Measurements from ENCODE around the gene C17orf78. TPM values are rescaled to one million over a fixed set of nuclear protein-coding genes. Genes with fewer than 3 reads are reported as not detected.

The C17orf78 gene
- total and polyA plus RNA-seq, 2 of the 13 experiments (the other 11 are each of a cell fraction or from before 2014, with no cell fraction given) = not detected

GRCh38 chr17:37406635-37407461, 31.1 kb downstream of the C17orf78 start, which contains the start of the genes ACACA and TADA2A (continued):
- TF ChIP-seq ZBTB10 (CRISPR knock-in tag; IDR thresholded peaks at IDR 0.05; ENCODE audit: borderline replicate concordance) = no peak
- TF ChIP-seq ZNF75D (CRISPR knock-in tag; IDR thresholded peaks at IDR 0.05; ENCODE audit: borderline replicate concordance) = no peak
- TF ChIP-seq EZH2 (conservative IDR thresholded peaks at IDR 0.05; ENCODE audit: low read depth, low read length) = no peak
- TF ChIP-seq ZXDC (CRISPR knock-in tag; IDR thresholded peaks at IDR 0.05) = 0 out of 2 replicates have a peak, but pooled peaks have one; percentile 23
- no peak for TF ChIP-seq NONO (IDR thresholded peaks at IDR 0.05)
- peak; percentile 69 for TF ChIP-seq NONO (CRISPR knock-in tag; conservative IDR thresholded peaks at IDR 0.05)
- TF ChIP-seq ZNF710 (CRISPR knock-in tag; IDR thresholded peaks at IDR 0.05; ENCODE audit: borderline replicate concordance) = peak; percentile 58; the same call in 1 of the 2 replicates
- 0 out of 2 replicates have a peak, but pooled peaks have one; percentile 17 for TF ChIP-seq NFYC (CRISPR knock-in tag; IDR thresholded peaks at IDR 0.05)
- no peak for TF ChIP-seq NFRKB (IDR thresholded peaks at IDR 0.05)
- TF ChIP-seq MED13 (CRISPR knock-in tag; IDR thresholded peaks at IDR 0.05) = no peak
- TF ChIP-seq ZNF30 (CRISPR knock-in tag; IDR thresholded peaks at IDR 0.05) = 0 out of 2 replicates have a peak, but pooled peaks have one; percentile 23
- peak; percentile 59; the same call in 1 of the 2 replicates for TF ChIP-seq HIC2 (CRISPR knock-in tag; IDR thresholded peaks at IDR 0.05; ENCODE audit: low read depth)
- no peak for TF ChIP-seq SMARCC2 (IDR thresholded peaks at IDR 0.05)
- 0 out of 2 replicates have a peak, but pooled peaks have one; percentile 24 for TF ChIP-seq ZMYM3 (CRISPR knock-in tag; IDR thresholded peaks at IDR 0.05)
- TF ChIP-seq ZNF251 (CRISPR knock-in tag; IDR thresholded peaks at IDR 0.05) = no peak
- TF ChIP-seq SP1 (IDR thresholded peaks at IDR 0.05) = no peak
- TF ChIP-seq SP1 (CRISPR knock-in tag; IDR thresholded peaks at IDR 0.05) = peak; percentile 43
- no peak for TF ChIP-seq ZNF850 (CRISPR knock-in tag; conservative IDR thresholded peaks at IDR 0.05)
- TF ChIP-seq FOXP1 (IDR thresholded peaks at IDR 0.05) = no peak
- TF ChIP-seq FOXP1 (CRISPR knock-in tag; IDR thresholded peaks at IDR 0.05) = no peak
- no peak for TF ChIP-seq CCDC6 (CRISPR knock-in tag; IDR thresholded peaks at IDR 0.05)
- peak; percentile 81 for TF ChIP-seq POLR2G (IDR thresholded peaks at IDR 0.05; ENCODE audit: low read depth, low read length)
